Measurements from ENCODE around the gene TP53I13.

TP53I13 gene

DNA sequence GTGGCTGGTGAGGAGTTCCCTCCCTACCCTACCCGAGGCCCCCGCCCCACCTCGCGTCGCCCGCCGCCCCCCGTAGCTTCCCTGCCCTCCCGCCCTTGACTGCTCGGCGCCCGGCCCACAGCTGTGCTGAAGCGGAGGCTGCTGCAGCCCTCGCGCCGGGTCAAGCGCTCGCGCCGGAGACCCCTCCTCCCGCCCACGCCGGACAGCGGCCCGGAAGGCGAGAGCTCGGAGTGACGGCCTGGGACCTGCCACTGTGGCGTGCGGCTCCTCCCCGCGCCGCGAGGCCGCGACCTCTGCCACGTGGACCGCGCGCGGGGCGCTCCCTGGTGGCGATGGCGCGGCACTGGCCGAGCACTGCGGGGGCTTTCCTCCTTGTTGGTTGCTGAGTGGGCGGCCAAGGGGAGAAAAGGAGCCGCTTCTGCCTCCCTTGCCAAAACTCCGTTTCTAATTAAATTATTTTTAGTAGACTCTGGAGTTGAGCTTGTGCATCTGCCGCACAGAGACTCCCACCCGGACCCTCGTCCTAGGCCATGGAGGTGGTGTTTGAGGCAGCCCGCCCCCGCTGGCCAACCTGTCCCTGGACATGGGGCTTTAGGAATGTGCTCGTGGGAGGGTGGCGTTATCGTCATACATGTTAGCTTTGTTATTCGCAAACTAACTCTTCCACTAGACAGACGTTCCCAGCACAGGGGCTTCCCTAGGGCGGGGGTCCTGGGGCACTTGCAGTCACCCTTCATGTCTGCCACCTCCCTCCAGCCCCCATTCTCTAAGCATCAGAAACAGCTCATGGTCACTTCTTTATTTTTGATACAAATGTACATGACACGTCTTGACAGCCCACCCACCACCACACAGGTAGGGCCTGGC lies 4.4 kb downstream of the TP53I13 start:
- TF ChIP-seq, protein P1, sequence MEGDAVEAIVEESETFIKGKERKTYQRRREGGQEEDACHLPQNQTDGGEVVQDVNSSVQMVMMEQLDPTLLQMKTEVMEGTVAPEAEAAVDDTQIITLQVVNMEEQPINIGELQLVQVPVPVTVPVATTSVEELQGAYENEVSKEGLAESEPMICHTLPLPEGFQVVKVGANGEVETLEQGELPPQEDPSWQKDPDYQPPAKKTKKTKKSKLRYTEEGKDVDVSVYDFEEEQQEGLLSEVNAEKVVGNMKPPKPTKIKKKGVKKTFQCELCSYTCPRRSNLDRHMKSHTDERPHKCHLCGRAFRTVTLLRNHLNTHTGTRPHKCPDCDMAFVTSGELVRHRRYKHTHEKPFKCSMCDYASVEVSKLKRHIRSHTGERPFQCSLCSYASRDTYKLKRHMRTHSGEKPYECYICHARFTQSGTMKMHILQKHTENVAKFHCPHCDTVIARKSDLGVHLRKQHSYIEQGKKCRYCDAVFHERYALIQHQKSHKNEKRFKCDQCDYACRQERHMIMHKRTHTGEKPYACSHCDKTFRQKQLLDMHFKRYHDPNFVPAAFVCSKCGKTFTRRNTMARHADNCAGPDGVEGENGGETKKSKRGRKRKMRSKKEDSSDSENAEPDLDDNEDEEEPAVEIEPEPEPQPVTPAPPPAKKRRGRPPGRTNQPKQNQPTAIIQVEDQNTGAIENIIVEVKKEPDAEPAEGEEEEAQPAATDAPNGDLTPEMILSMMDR (IDR thresholded peaks at IDR 0.05; ENCODE audit: insufficient read depth, low read depth, low read length, missing control alignments) = peak; percentile 42
- no peak overlapping the region for H3K4me3 ChIP-seq (ENCODE audit: low read length)
- no peak for DNase-seq (ENCODE audit: low read depth)

DNA sequence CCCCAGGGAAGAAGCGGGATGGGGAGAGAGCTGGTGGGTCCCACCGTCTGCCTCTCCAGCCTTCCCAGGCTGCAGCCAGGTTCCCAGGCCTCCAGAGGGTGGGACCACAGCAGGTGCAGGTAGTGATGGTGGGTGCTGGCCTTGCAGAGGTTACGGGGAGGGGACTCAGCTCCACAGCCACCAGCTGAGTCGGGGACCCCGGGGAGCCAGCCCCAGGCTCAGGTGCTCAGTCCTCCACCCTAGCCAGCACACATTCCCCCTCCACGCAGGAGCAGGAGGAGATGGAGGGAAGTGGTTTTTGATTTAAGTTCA lies 5.0 kb downstream of the TP53I13 start:
- no peak for DNase-seq (ENCODE audit: low read depth)
- TF ChIP-seq, protein P1 (IDR thresholded peaks at IDR 0.05; ENCODE audit: insufficient read depth, low read depth, low read length, missing control alignments) = no peak
- H3K4me3 ChIP-seq (ENCODE audit: low read length) = no peak overlapping the region

DNA sequence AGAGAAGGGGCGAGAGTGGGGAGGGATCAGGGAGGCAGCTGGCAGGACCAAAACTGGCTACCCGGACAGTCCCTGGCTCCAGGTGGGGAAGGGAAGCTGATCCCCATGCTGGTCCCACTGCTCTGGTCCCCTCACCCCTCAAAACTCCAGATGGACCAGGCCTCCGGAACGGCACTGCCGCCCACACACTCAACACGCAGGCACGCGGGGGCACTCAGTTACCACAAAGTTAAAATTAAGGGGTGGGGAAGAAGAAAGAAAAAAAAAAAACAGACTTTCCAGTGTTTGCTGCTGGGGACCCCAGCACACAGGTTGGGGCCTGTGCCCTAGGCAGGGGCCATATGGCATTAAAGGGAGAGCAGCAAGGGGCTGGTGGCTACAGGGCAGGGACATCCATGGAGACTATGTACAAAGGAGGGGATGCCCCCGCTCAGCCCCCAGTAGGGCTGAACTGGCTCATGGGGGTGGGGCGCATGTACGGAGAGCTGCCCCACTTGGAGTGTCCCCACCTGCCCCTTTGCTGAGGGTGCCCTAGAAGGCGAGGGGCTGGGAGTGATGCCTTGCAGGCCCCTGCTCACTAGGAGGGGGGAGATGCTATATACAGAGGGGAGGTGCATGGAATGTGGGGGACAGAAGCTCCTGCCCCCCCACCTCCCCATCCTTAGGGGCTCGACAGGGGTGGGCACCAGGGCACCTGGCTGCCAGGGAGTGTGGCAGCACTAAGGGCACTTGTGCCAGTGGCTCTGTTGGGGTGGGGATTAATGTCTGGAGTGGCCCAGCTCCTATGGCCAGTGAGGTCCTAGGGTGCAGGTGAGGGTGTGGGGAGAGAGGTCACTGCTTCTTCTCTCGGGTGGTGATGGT lies 5.6 kb downstream of the TP53I13 start:
- TF ChIP-seq, protein P1 (IDR thresholded peaks at IDR 0.05; ENCODE audit: insufficient read depth, low read depth, low read length, missing control alignments) = no peak
- no peak for DNase-seq (ENCODE audit: low read depth)
- no peak overlapping the region for H3K4me3 ChIP-seq (ENCODE audit: low read length)

DNA sequence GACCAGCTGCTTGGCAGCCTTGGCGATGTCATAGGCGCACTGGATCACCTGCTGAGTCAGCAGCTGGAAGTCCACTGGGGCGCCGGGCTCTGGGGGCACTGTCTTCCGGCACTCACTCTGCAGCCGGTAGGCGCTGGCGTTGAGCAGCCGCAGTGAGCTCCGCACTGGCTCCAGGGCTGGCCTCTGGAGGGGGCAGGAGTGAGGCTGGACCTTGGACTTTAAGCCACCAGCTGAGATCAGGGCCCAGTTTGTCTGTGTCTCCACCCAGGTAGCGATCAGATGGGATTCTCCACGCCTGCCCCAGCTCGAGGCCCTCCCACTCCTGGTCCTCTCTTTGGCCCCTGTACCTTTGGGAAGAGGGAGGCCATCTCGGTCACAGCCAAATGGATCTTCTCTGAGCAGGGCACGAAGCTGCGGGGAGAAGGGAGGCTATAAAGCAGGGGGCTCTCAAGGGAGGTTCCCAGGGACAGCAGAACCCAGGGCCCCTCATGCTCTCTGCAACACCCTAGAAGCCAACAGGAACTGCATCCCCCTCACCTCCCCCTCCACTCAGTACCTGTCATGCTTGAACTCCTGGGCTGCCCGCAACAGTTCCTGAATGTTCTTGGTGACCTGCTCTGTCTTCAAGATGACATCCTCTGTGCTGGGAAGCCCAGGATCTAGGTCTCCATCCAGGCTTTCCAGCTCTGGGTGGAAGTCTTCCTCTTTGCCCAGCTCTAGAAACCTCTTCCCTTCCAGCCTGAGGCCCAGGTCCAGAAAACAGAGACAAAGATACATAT lies 6.4 kb downstream of the TP53I13 start:
- DNase-seq (ENCODE audit: low read depth) = no peak
- TF ChIP-seq, protein P1 (IDR thresholded peaks at IDR 0.05; ENCODE audit: insufficient read depth, low read depth, low read length, missing control alignments) = no peak
- no peak overlapping the region for H3K4me3 ChIP-seq (ENCODE audit: low read length)

DNA sequence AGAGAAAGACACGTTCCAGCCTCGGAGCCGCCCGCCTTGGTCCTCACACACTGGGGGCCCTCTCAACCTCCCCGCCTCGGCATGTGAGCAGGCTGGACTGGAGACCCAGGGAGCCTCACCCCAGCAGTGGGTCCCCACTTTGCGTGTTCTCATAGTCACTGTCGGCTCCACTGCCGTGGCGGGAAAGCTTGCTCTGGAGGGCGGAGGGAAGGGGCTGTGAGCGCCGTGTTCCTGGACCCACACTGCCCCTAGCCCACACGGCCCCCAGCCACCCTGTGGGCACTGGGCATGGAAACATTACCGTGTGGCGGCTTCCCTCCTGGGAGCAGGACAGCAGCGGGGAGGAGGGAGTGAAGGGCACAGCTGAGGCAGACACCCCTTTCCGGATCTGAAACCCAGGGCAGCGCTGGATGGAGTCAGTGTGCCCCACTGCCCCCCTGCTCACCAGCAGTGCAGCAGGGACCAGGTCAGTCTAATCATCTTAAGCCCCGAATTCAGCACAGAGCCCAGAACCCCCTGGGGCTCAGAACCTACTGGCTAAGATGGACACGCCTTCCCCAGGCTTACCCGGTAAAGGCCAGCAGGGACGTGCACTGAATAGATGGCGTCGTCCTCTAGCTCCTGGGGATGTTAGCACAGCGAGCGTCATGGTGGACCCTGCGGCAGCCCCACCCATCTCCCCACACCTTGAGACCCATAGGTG lies 7.2 kb downstream of the TP53I13 start:
- TF ChIP-seq, protein P1 (IDR thresholded peaks at IDR 0.05; ENCODE audit: insufficient read depth, low read depth, low read length, missing control alignments) = no peak
- DNase-seq (ENCODE audit: low read depth) = no peak
- no peak overlapping the region for H3K4me3 ChIP-seq (ENCODE audit: low read length)
